Measurements from ENCODE around the gene FAM241A. TPM values are rescaled to one million over a fixed set of nuclear protein-coding genes. Genes with fewer than 3 reads are reported as not detected.
A peak's percentile ranks its signal among the peaks of the same experiment; 100 is the strongest.

The FAM241A gene
- total and polyA plus RNA-seq, 2 of the 13 experiments (the other 11 are each of a cell fraction or from before 2014, with no cell fraction given), result 0.61 to 0.69 TPM

DNA sequence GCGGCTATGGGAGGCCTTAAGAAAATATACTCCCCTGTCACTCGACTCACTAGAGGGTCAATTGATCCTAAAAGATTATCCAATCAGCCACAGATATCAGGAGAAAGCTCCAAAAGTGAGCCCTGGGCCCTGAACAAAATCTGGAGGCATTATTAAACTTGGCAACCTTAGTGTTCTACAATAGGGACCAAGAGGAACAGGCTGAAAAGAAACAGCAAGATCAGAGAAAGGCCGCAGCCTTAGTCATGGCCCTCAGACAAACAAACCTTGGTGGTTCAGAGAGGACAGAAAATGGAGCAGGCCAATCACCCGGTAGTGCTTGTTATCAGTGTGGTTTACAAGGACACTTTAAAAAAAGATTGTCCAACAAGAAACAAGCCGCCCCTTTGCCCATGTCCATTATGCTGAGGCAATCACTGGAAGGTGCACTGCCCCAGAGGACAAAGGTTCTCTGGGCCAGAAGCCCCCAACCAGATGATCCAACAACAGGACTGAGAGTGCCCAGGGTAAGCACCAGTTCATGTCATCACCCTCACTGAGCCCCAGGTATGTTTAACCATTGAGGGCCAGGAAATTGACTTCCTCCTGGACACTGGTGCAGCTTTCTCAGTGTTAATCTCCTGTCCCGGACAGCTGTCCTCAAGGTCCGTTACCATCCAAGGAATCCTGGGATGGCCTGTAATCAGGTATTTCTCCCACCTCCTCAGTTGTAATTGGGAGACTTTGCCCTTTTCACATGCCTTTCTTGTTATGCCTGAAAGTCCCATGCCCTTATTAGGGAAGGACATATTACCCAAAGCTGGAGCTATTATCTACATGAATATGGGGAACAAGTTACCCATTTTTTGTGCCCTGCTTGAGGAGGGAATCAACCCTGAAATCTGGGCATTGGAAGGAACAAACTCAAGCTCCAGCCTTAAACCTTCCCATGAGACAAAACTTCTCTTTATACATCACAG, 63.2 kb downstream of the FAM241A start (continued):
- TF ChIP-seq, protein P1, sequence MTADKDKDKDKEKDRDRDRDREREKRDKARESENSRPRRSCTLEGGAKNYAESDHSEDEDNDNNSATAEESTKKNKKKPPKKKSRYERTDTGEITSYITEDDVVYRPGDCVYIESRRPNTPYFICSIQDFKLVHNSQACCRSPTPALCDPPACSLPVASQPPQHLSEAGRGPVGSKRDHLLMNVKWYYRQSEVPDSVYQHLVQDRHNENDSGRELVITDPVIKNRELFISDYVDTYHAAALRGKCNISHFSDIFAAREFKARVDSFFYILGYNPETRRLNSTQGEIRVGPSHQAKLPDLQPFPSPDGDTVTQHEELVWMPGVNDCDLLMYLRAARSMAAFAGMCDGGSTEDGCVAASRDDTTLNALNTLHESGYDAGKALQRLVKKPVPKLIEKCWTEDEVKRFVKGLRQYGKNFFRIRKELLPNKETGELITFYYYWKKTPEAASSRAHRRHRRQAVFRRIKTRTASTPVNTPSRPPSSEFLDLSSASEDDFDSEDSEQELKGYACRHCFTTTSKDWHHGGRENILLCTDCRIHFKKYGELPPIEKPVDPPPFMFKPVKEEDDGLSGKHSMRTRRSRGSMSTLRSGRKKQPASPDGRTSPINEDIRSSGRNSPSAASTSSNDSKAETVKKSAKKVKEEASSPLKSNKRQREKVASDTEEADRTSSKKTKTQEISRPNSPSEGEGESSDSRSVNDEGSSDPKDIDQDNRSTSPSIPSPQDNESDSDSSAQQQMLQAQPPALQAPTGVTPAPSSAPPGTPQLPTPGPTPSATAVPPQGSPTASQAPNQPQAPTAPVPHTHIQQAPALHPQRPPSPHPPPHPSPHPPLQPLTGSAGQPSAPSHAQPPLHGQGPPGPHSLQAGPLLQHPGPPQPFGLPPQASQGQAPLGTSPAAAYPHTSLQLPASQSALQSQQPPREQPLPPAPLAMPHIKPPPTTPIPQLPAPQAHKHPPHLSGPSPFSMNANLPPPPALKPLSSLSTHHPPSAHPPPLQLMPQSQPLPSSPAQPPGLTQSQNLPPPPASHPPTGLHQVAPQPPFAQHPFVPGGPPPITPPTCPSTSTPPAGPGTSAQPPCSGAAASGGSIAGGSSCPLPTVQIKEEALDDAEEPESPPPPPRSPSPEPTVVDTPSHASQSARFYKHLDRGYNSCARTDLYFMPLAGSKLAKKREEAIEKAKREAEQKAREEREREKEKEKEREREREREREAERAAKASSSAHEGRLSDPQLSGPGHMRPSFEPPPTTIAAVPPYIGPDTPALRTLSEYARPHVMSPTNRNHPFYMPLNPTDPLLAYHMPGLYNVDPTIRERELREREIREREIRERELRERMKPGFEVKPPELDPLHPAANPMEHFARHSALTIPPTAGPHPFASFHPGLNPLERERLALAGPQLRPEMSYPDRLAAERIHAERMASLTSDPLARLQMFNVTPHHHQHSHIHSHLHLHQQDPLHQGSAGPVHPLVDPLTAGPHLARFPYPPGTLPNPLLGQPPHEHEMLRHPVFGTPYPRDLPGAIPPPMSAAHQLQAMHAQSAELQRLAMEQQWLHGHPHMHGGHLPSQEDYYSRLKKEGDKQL (CRISPR knock-in tag; IDR thresholded peaks at IDR 0.05; ENCODE audit: low read depth), result peak; percentile 65; the same call in 1 of the 2 replicates
- TF ChIP-seq HOXA5 (CRISPR knock-in tag; IDR thresholded peaks at IDR 0.05), result peak; percentile 86; the same call in 1 of the 2 replicates
- TF ChIP-seq SIX1 (CRISPR knock-in tag; IDR thresholded peaks at IDR 0.05; ENCODE audit: borderline replicate concordance), result peak; percentile 34; the same call in 1 of the 2 replicates
- TF ChIP-seq FOXK1 (CRISPR knock-in tag; IDR thresholded peaks at IDR 0.05; ENCODE audit: borderline replicate concordance, low read depth), result peak; percentile 67
- peak; percentile 72 for TF ChIP-seq FOXP1 (IDR thresholded peaks at IDR 0.05)
- TF ChIP-seq FOXP1 (CRISPR knock-in tag; IDR thresholded peaks at IDR 0.05), result peak; percentile 91
- 0 out of 2 replicates have a peak, but pooled peaks have one; percentile 40 for TF ChIP-seq NKX3-1 (CRISPR knock-in tag; IDR thresholded peaks at IDR 0.05)
- TF ChIP-seq, protein P2, sequence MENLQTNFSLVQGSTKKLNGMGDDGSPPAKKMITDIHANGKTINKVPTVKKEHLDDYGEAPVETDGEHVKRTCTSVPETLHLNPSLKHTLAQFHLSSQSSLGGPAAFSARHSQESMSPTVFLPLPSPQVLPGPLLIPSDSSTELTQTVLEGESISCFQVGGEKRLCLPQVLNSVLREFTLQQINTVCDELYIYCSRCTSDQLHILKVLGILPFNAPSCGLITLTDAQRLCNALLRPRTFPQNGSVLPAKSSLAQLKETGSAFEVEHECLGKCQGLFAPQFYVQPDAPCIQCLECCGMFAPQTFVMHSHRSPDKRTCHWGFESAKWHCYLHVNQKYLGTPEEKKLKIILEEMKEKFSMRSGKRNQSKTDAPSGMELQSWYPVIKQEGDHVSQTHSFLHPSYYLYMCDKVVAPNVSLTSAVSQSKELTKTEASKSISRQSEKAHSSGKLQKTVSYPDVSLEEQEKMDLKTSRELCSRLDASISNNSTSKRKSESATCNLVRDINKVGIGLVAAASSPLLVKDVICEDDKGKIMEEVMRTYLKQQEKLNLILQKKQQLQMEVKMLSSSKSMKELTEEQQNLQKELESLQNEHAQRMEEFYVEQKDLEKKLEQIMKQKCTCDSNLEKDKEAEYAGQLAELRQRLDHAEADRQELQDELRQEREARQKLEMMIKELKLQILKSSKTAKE (CRISPR knock-in tag; IDR thresholded peaks at IDR 0.05; ENCODE audit: borderline replicate concordance), result 0 out of 2 replicates have a peak, but pooled peaks have one; percentile 29
- TF ChIP-seq SOX13 (IDR thresholded peaks at IDR 0.05), result peak; percentile 70
- TF ChIP-seq SOX13 (CRISPR knock-in tag; conservative IDR thresholded peaks at IDR 0.05 in 1 of 2, IDR thresholded peaks at IDR 0.05 in 1 of 2), result peak in 1 of 2 experiments; percentile 89; a peak in 2 of 4 replicates

Data from HepG2 (cell line).